ENCODE data around the gene MSI2. TPM values are rescaled to one million over a fixed set of nuclear protein-coding genes. Genes with fewer than 3 reads are reported as not detected.

Gene MSI2
- total RNA-seq, 1 donor, result 23.2 TPM

DNA sequence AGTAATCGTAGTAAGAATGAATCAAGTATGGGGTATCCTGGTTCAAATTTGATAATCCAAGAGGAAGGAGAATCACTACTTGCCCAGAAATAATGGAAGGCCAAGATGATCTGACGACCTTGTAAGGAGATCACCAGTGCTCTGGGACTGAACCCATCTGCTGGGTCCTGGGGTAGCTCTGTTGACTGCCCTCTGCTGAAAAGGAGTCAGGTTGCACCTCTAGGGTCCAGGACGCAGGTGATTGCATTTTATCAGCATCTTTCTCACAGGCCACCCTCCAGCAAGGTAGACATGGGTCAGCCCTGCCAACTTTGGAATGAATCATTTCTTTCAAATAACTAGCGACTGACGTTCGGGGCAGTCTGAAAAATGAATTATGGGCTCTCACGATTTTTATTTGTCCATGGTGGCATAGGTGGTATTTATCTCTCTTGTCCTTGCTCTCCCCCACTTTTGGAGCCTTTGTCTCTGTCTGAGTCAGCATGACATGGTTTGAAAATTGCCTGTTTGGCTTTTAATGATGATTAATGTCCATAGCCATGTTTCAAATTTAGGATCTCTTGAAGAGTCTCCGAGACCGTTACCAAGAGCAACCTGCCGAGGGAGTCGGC is 163.7 kb downstream of the MSI2 start:
- Histone ChIP-seq H3K36me3 (ENCODE audit: insufficient read depth, low read length) (no peaks in the 10 kb centered on the region), H3K9me3 (ENCODE audit: low read depth, low read length) (no peaks in the 10 kb centered on the region), H3K79me2 (ENCODE audit: insufficient read depth, low read length) (no peaks in the 10 kb centered on the region), H4K20me1 (ENCODE audit: insufficient read depth, low read length) (peaks cover 5% of the 10 kb centered on the region), H3K4me2 (ENCODE audit: insufficient read depth, low read length) (no peak overlapping the region), H2AFZ (ENCODE audit: low read length) (no peak overlapping the region), H3K27me3 (ENCODE audit: insufficient read depth, low read length) (no peaks in the 10 kb centered on the region), H3K4me1 (ENCODE audit: insufficient read depth, low read length) (no peaks in the 10 kb centered on the region), H3K4me3 (ENCODE audit: insufficient read depth, low read length) (no peak overlapping the region), H3K27ac (ENCODE audit: low read depth, low read length) (no peak overlapping the region)
- DNase-seq (ENCODE audit: insufficient read length, low spot score, missing footprints), result no peak
- TF ChIP-seq, protein P1, sequence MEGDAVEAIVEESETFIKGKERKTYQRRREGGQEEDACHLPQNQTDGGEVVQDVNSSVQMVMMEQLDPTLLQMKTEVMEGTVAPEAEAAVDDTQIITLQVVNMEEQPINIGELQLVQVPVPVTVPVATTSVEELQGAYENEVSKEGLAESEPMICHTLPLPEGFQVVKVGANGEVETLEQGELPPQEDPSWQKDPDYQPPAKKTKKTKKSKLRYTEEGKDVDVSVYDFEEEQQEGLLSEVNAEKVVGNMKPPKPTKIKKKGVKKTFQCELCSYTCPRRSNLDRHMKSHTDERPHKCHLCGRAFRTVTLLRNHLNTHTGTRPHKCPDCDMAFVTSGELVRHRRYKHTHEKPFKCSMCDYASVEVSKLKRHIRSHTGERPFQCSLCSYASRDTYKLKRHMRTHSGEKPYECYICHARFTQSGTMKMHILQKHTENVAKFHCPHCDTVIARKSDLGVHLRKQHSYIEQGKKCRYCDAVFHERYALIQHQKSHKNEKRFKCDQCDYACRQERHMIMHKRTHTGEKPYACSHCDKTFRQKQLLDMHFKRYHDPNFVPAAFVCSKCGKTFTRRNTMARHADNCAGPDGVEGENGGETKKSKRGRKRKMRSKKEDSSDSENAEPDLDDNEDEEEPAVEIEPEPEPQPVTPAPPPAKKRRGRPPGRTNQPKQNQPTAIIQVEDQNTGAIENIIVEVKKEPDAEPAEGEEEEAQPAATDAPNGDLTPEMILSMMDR (IDR thresholded peaks at IDR 0.05; ENCODE audit: extremely low read depth, low read depth, low read length), result no peak

DNA sequence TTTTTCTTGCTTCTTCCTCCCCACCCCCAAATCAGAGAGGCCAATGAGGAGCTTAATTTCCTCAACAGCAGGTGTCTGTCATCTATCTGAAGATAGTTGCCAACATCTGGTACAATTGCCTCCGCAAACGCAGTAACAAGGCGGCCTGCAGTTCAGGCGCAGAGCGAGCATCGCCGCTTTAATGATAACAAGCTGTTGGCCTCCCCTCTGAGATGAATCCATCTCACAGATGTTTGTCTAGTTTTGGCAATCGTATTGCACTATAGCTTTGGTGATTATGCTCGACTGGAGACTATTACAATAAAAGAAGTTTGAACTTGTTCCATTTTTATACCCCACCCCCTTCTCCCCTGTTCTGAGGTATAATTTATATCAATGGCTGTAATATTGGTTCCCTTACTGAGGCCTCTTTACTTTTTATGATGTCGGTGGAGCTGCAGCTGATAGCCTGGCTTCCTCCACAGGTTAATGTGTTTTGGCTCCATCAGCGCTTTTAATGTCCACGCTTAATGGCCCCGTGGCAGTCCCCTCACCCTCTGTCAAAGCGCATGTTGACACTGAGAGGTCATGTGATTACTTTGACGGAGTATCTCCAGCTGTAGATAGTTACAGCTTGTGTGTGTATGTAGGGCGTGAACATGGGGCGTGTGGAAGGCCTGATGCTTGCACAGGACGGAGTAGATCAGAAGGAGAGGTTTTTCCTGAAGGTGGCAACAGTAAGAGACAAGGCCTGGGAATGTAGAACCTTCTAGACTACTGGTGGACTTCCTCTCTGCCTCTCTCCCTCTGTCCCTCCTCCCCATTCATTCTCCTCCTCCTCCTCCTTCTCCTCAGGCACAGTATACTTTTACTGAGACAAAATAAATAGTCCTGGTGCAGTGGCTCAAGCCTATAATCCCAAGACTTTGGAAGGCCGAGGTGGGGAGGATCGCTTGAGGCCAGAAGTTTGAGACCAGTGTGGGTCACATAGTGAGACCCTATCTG is 164.7 kb downstream of the MSI2 start:
- no peak overlapping the region for H3K4me2 ChIP-seq (ENCODE audit: insufficient read depth, low read length)

DNA sequence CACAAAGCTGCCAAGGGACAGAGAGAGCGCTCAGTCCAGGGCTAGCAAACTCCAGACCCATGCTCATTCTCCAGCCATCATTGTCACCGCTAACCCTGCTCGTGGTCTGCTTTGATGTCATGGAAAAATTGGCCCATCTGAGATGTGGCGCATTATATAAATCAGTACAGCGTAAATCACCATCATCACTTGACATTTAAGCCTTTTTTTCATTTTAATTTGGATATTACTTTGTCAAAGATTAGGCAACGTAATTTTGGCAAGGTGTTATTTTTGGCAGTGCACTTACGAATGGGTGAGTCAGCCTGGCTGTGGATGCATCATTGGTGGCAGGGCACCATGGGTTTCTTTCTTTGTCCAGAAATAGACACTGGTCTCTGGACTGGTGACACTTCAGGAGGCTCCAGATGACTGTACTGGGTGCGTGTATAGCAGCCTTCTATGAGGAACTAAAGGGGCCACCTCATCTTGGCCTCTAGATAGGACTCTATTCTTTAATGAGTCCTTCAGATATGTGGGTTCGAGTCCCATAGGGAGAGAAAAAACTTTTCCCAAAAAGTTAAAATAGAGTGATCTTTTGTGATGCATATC is 166.3 kb downstream of the MSI2 start:
- Histone ChIP-seq H3K9me3 (ENCODE audit: low read depth, low read length) (no peaks in the 10 kb centered on the region), H3K4me2 (ENCODE audit: insufficient read depth, low read length) (no peak overlapping the region), H4K20me1 (ENCODE audit: insufficient read depth, low read length) (no peaks in the 10 kb centered on the region), H2AFZ (ENCODE audit: low read length) (no peak overlapping the region), H3K27me3 (ENCODE audit: insufficient read depth, low read length) (no peaks in the 10 kb centered on the region), H3K79me2 (ENCODE audit: insufficient read depth, low read length) (no peaks in the 10 kb centered on the region), H3K27ac (ENCODE audit: low read depth, low read length) (no peak overlapping the region), H3K36me3 (ENCODE audit: insufficient read depth, low read length) (no peaks in the 10 kb centered on the region), H3K4me3 (ENCODE audit: insufficient read depth, low read length) (no peak overlapping the region), H3K4me1 (ENCODE audit: insufficient read depth, low read length) (no peaks in the 10 kb centered on the region)
- DNase-seq (ENCODE audit: insufficient read length, low spot score, missing footprints), result no peak
- TF ChIP-seq, protein P1 (IDR thresholded peaks at IDR 0.05; ENCODE audit: extremely low read depth, low read depth, low read length), result no peak

More for the DNA sequence above, 164.7 kb downstream of the MSI2 start:
- TF ChIP-seq, protein P1 (IDR thresholded peaks at IDR 0.05; ENCODE audit: extremely low read depth, low read depth, low read length), result no peak
- no peaks in the 10 kb centered on the region for H3K4me1 ChIP-seq (ENCODE audit: insufficient read depth, low read length)
- no peak overlapping the region for H3K27ac ChIP-seq (ENCODE audit: low read depth, low read length)
- H3K27me3 ChIP-seq (ENCODE audit: insufficient read depth, low read length), result no peaks in the 10 kb centered on the region
- DNase-seq (ENCODE audit: insufficient read length, low spot score, missing footprints), result no peak
- no peak overlapping the region for H3K4me3 ChIP-seq (ENCODE audit: insufficient read depth, low read length)
- H4K20me1 ChIP-seq (ENCODE audit: insufficient read depth, low read length), result peaks cover 4% of the 10 kb centered on the region
- no peaks in the 10 kb centered on the region for H3K79me2 ChIP-seq (ENCODE audit: insufficient read depth, low read length)
- H3K9me3 ChIP-seq (ENCODE audit: low read depth, low read length), result no peaks in the 10 kb centered on the region
- no peaks in the 10 kb centered on the region for H3K36me3 ChIP-seq (ENCODE audit: insufficient read depth, low read length)
- H2AFZ ChIP-seq (ENCODE audit: low read length), result no peak overlapping the region

DNA sequence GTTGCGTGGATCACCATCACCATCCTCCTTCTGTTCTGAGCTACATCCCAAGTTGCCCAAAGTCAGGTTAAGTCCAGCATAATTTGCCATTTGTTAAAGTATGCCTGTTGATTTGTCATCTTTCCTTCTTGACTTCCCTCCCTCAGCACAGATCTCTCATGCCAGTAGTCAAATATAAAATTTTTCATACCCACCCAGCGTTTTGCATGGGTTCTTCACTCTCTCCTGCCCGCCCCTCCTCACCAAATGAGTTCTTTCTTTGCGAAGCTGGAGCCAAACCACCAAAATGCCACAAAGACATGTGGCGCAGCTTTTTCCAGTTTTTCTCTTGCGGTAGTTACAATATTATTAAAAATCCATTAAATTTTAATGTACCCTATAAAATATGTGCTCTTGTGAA is 167.2 kb downstream of the MSI2 start:
- TF ChIP-seq, protein P1 (IDR thresholded peaks at IDR 0.05; ENCODE audit: extremely low read depth, low read depth, low read length), result no peak
- no peak overlapping the region for H3K27ac ChIP-seq (ENCODE audit: low read depth, low read length)
- no peaks in the 10 kb centered on the region for H3K36me3 ChIP-seq (ENCODE audit: insufficient read depth, low read length)
- H3K4me1 ChIP-seq (ENCODE audit: insufficient read depth, low read length), result no peaks in the 10 kb centered on the region
- H4K20me1 ChIP-seq (ENCODE audit: insufficient read depth, low read length), result no peaks in the 10 kb centered on the region
- no peaks in the 10 kb centered on the region for H3K79me2 ChIP-seq (ENCODE audit: insufficient read depth, low read length)
- no peak overlapping the region for H2AFZ ChIP-seq (ENCODE audit: low read length)
- H3K4me3 ChIP-seq (ENCODE audit: insufficient read depth, low read length), result no peak overlapping the region
- no peak for DNase-seq (ENCODE audit: insufficient read length, low spot score, missing footprints)
- no peaks in the 10 kb centered on the region for H3K9me3 ChIP-seq (ENCODE audit: low read depth, low read length)
- no peaks in the 10 kb centered on the region for H3K27me3 ChIP-seq (ENCODE audit: insufficient read depth, low read length)
- H3K4me2 ChIP-seq (ENCODE audit: insufficient read depth, low read length), result no peak overlapping the region
